ENCODE measurements around the gene ASB7.

The ASB7 gene

GRCh38 chr15:100683434-100683833 lies 81.0 kb downstream of the ASB7 start:
- TF ChIP-seq, protein P1, sequence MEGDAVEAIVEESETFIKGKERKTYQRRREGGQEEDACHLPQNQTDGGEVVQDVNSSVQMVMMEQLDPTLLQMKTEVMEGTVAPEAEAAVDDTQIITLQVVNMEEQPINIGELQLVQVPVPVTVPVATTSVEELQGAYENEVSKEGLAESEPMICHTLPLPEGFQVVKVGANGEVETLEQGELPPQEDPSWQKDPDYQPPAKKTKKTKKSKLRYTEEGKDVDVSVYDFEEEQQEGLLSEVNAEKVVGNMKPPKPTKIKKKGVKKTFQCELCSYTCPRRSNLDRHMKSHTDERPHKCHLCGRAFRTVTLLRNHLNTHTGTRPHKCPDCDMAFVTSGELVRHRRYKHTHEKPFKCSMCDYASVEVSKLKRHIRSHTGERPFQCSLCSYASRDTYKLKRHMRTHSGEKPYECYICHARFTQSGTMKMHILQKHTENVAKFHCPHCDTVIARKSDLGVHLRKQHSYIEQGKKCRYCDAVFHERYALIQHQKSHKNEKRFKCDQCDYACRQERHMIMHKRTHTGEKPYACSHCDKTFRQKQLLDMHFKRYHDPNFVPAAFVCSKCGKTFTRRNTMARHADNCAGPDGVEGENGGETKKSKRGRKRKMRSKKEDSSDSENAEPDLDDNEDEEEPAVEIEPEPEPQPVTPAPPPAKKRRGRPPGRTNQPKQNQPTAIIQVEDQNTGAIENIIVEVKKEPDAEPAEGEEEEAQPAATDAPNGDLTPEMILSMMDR (IDR thresholded peaks at IDR 0.05; ENCODE audit: insufficient read depth, low read length, missing control alignments) = no peak
- CTCF ChIA-PET = interaction anchor here (0.8 to 2.7 kb wide), 2 partner anchors 12 to 189 kb away, joined by 5 to 6 read pairs; no protein-coding TSS in a partner anchor
- DNase-seq (ENCODE audit: low read depth, low spot score) = no peak
- H3K4me3 ChIP-seq (ENCODE audit: low read depth, low read length) = no peak overlapping the region
- POLR2A ChIA-PET = no interaction called here

DNA sequence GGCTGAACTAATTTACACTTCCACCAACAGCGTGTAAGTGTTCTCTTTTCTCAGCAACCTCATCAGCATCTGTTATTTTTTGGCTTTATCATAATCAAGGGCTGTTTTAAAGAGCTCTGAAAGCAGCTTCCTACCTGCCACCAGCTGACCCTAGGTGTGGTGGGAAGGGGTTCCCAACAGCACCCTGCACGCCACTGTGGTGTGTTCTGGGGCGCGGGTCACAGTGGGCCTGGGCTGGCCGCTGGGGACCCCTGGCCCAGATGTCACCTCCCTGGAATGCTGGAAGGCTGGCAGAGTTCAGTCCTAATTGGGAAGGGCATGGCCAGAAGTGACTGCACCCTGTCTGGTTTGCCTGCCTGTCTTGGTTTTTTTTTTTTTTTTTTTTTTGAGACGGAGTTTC lies 82.2 kb downstream of the ASB7 start:
- TF ChIP-seq, protein P1 (IDR thresholded peaks at IDR 0.05; ENCODE audit: insufficient read depth, low read length, missing control alignments) = no peak
- no peak for DNase-seq (ENCODE audit: low read depth, low spot score)
- CTCF ChIA-PET = interaction anchor here (2.2 to 2.7 kb wide), 2 partner anchors 13 to 188 kb away, joined by 6 to 8 read pairs; no protein-coding TSS in a partner anchor
- POLR2A ChIA-PET = no interaction called here
- H3K4me3 ChIP-seq (ENCODE audit: low read depth, low read length) = no peak overlapping the region

GRCh38 chr15:100686021-100686724 lies 83.8 kb downstream of the ASB7 start:
- TF ChIP-seq, protein P1 (IDR thresholded peaks at IDR 0.05; ENCODE audit: insufficient read depth, low read length, missing control alignments) = no peak
- ChIA-PET POLR2A (no interaction called here), CTCF (interaction anchor here (2.2 kb wide), 1 partner anchor 14 kb away, joined by 8 read pairs; no protein-coding TSS in a partner anchor)
- no peak overlapping the region for H3K4me3 ChIP-seq (ENCODE audit: low read depth, low read length)
- DNase-seq (ENCODE audit: low read depth, low spot score) = no peak

DNA sequence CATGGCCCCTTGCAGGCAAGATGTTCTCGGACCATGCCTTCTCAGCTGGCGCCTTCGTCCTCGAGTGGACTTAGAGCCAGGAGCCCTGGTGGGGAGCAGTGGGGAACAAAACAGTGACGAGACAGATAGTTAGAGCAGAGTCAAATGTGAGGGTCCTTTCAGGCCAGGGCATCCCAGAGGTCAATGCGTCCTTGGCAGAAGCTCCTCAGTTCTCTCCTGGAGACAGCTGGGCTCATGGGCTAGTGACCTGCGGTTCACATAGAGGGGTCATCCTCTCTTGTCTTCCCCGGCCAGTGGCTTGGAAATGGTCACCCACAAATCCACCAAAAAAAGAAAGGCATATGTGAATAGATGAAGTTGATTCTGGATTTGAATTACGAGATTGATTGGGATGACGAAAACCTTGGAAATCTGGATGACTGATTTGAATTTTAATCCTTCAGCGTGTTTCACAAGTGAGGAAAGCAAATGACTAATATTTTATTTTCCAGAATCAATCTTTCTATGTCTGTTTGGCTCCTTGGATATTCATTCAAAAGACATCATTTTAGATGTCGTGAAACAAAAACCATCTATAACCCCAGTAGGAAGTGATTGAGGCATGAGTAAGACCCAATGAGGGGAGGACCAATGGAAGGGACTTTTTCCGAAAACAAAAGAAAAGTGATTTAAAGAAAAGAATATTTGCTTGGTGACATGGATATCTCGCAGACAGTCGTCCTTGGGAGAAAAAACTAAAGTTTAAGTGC lies 84.5 kb downstream of the ASB7 start:
- ChIA-PET CTCF (no interaction called here), POLR2A (interaction anchor here (0.6 kb wide), 1 partner anchor 34 kb away, joined by 4 read pairs; no protein-coding TSS in a partner anchor)
- DNase-seq (ENCODE audit: low read depth, low spot score) = no peak

DNA sequence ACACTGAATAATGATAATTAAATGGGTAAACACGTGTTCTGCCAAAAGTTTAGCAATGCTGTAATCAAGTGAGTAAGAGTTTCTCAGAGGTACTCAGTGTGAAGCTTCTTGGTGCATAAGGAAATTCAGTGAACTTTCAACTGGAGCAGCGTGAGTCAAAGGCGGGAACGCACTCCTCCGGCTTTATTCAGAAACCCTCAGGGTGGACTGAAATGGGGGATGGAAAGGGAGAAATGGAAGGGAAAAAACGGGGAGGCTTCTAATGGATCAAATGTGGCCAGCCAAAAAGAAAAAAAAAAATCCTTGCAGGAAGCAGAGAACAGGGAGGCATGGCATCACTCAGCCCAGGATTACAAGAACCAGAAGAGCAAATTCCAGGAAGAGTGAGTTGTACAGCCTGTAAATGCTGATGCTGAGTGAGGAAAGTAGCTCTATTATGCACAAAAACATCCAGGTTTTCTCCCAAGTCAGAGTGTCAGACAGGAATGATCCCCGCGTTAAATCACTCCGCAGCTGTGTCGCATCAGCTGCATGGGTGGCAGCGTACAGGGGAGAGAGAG lies 85.3 kb downstream of the ASB7 start:
- CTCF ChIA-PET = no interaction called here
- no peak for DNase-seq (ENCODE audit: low read depth, low spot score)
- POLR2A ChIA-PET = interaction anchor here (0.6 kb wide), 1 partner anchor 34 kb away, joined by 4 read pairs; no protein-coding TSS in a partner anchor
- H3K4me3 ChIP-seq (ENCODE audit: low read depth, low read length) = peak overlapping the region; percentile 6; the same call in 1 of the 2 replicates
- TF ChIP-seq, protein P1 (IDR thresholded peaks at IDR 0.05; ENCODE audit: insufficient read depth, low read length, missing control alignments) = no peak

More for the DNA sequence above, 84.5 kb downstream of the ASB7 start:
- no peak overlapping the region for H3K4me3 ChIP-seq (ENCODE audit: low read depth, low read length)
- TF ChIP-seq, protein P1 (IDR thresholded peaks at IDR 0.05; ENCODE audit: insufficient read depth, low read length, missing control alignments) = no peak
